HG03103 (cell line): ENCODE data around the gene RHBDF1.

Experiments
- ATAC-seq: cut with Tn5 transposase; IDR thresholded peaks from one replicate; pipeline ENCODE4 v1.9.1; 2021; ENCODE audit warnings: low read depth; ENCODE audit not compliant: unreplicated experiment

Gene RHBDF1

DNA sequence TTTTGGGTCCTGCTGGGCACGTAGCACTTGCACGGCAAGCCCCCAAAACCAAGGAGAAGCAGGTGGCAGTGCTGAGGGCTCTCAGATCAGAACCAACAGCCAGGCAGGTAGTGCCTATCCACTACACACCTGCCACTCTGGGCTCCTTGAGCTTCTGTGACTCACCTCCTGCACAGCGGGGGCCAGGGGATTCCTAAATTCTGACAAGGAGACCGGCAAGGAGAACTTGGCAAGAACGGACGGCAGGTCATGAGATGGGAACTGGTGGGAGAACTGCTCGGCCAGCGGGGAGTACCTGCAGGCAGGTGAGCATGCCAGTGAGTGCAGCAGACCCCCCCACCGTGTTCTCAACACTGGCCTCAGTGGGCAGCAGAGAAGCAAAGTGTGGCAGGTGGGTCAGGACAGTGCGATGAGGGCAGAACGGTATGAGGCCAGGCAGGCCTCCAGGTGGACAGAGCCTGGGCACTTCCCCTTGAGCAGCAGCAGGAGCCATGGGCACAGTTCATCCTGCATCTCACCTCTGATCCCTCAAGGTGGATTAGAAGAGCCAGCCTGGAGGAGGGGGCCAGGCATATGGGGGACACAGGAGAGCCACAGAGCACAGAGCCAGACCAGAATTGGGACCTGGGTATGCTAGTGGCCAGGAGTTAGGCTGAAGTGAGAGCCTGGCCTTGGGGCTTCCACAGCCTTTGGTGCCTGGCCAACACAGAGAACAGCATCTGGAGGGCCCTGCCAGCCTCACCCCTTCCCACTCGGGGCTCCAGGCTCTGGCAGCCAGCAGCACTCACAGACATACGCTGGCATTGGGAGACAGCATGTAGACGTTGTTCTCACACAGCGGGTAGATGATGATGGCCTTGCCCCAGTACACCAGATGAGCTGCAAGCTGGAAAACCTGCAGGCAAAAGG lies 20.3 kb upstream of the RHBDF1 start:
- no peak for ATAC-seq

DNA sequence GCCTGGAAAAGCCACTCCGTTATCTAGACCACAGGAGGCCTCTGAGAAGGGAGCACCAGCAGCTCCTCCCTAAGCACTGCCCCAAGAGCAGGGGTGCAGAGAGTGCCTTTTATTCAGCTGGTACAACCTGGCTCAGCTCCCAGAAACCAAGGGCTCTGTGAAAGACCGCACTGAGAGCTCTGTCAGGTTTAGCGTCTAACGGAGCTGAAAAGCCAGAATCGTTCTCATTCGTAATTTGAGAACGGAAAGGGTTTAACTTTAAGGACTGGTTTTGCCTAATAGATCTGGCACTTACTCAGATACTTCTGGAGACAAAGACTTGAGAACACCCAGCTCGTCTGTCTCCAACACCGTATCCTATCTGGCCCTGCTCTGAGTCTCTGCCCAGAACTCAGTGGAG lies 19.1 kb upstream of the RHBDF1 start:
- no peak for ATAC-seq

DNA sequence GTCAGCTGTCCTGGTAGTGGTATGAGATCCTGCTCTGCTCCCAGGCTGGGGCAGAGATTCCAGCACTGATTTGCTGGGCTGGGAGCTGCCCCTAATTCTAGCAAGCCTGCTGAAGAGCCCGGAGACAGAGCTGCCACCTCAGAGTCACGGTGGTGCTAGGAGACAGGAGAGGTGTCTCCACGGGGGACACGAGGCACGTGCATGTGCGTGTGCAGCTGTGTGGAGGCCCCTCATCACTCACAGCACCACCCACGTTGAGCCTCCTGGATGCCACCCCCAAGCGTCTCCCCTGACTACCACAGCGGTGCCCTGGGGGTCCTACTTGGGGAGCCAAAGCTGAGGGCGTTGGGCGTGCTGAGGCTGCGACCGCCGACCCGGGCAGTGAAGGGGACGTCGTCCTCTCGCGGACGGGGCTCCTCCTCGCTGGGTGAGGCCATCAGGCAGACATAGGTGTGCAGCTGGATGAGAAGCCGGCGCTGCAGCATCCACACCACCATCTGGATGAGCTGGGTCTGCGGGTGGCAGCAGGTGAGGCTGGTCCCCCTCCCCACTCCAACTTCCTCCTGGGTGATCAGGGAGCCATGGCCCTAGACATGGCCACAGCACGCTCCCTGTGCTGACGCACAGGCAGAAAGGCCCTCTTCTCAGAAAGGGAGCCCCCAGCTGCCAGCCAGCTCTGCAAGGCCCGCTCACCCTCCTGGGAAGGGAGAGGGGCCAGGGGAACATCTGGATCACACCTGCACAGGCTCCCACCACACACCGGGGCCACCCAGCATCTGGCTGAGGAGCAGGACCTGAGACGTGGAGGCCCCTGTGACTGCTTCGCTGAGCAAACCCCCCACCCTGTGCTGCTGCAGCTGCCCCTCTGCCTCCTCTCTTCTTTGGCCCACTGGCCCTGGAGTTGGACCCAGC lies 17.2 kb upstream of the RHBDF1 start:
- no peak for ATAC-seq

DNA sequence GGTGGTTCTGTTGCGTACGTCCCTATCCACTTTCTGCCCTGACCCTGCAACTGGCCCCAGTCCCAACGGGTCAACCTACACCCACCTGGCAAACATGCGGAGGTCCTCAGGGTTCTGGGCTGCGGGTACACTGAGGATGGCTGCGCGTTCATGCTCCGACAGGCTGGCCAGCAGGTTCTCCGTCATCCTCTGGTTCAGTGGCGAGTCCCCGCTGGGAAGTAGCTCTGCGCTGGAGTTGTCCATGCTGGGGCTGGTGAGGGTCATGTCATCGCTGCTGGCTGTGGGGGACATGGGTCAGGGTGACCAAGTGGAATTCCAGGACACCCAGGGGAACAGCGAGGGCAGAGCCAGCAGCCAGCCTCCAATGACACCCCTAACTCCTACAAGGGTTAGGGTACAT lies 16.2 kb upstream of the RHBDF1 start:
- ATAC-seq: no peak

DNA sequence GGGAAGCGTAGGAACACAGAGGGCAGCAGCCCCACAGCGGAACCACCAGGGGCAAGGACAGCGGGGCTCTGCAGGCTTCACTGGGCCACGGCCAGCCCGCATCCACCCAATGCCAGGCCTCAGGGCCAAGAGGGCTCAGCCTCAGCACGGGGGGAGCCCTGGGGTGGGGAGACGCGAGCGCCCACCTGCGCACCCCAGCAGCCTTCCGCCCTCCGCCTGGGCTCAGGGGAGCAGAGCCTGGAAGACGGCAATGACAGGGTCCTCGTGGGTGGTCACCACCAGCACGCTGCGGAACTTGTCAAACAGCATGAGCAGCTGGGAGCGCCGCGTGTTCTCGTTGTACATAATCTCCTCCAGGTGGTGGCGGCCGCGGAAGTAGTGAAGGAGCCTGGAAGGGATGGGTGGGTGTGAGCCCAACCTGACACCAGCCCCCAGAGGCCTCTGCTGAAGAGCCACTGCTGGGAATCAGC lies 14.1 kb upstream of the RHBDF1 start:
- ATAC-seq: no peak

DNA sequence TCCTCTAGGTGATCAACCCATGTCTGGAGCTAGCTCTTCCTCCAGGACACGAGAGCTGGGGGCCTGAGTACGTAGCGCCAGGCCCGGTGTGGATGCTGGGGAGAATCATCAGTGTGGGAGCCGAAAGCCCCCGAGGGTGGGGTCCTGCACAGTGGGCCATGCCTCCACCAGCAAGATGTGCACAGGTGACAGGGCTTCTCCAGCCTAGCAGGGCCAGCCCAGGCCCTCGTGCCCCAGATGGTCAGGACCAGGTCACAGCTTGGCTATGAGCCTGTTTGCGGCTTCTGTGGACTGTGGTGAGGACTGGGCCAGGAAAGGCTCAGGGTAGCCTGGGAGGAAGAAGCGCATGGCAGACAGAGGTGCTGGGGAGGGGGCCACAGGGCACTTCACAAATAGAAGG lies 13.4 kb upstream of the RHBDF1 start:
- ATAC-seq: no peak

DNA sequence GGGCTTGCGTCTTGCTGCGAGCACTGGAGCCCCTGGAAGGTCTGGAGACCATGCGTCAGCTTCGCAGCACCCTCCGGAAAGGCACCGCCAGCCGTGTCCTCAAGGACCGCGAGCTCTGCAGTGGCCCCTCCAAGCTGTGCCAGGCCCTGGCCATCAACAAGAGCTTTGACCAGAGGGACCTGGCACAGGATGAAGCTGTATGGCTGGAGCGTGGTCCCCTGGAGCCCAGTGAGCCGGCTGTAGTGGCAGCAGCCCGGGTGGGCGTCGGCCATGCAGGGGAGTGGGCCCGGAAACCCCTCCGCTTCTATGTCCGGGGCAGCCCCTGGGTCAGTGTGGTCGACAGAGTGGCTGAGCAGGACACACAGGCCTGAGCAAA lies 13.0 kb upstream of the RHBDF1 start:
- ATAC-seq: no peak

DNA sequence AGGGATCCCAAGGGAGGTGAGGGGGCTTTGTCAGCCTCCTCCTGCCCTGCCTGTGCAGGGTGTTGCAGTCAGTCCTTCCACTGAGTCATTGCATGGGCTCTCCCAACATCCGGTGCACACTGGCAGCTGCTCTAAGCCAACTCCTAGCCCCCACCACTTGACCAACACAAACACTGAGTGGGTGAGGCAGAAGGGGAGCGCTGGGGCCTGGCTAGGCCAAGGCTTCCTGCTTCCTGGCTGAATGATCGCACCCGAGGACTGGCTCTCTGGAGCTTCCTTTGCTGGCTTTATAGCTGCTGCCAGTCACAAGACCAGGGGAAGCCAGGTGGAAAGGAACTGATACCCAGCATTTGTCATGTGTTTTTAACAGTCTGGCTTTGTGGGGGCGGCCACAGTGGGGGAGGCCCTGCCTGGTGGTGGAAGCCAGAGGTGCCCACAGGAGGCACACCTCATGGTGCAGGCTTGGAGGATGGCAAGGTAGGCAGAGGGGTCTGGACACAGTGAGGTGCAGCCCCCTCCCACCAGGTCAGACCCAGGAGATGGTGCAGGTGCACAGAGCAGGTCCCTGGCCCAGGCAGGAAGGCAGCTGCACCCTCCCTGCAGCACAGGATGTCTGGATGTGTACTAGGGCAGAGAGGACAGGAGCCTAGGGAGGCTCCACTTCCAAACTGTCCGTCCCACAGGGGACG lies 12.4 kb upstream of the RHBDF1 start:
- ATAC-seq: peak; percentile 46

DNA sequence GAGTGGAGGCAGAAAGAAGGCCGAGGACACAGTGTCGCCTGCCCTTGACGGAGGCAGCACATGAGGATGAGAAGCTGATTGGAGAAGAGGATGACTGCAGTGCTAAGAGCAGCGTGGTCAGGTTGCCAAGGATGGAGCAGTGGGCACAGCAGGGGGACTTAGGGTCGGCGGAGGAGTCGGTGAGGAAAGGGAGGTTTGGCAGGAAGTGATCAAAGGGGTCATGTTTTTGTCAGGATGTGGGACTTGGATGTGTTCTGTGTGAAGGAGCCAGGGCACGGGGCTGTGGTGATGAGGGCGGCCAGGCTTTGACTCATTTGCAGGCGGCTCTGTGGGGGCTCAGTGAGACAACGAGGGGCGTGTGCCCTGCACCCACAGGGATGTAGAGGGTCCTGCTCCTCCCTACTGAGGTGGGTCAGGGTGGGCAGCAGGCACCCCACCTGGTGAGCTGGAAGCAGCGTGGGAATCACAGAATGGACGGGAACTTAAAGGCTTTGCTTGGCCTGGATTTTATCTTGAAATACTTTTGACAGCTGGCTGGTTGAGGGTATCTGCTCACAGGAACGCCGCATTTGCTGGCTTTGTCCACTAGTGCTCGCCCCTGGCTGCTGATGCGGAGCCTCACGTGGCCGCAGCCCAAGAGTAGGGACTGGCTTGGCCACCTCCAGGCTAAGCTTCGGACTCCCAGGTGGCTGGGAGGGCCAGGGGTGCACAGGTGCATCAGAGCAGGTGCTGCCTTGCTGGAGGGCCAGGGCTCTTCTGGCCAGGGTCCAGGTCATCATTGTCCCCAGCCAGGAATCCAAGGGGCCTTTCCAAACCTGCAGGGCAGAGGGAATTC lies 11.6 kb upstream of the RHBDF1 start:
- ATAC-seq: no peak

DNA sequence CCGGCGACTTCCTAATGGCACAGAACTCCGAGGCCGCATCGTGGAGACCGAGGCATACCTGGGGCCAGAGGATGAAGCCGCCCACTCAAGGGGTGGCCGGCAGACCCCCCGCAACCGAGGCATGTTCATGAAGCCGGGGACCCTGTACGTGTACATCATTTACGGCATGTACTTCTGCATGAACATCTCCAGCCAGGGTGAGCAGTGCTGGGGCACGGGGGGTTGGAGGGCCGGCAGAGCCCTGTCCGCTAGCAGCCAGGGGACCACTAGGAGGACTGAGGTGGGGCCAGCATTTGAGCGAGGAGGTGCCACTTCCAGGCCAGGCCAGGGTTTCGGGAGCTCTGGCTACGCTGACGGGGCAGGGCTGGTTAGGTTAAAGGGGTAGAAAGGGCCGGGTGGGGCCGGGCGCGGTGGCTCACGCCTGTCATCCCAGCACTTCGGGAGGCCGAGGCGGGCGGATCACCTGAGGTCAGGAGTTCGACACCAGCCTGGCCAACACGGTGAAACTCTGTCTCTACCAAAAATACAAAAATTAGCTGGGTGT lies 10.7 kb upstream of the RHBDF1 start:
- ATAC-seq: no peak

DNA sequence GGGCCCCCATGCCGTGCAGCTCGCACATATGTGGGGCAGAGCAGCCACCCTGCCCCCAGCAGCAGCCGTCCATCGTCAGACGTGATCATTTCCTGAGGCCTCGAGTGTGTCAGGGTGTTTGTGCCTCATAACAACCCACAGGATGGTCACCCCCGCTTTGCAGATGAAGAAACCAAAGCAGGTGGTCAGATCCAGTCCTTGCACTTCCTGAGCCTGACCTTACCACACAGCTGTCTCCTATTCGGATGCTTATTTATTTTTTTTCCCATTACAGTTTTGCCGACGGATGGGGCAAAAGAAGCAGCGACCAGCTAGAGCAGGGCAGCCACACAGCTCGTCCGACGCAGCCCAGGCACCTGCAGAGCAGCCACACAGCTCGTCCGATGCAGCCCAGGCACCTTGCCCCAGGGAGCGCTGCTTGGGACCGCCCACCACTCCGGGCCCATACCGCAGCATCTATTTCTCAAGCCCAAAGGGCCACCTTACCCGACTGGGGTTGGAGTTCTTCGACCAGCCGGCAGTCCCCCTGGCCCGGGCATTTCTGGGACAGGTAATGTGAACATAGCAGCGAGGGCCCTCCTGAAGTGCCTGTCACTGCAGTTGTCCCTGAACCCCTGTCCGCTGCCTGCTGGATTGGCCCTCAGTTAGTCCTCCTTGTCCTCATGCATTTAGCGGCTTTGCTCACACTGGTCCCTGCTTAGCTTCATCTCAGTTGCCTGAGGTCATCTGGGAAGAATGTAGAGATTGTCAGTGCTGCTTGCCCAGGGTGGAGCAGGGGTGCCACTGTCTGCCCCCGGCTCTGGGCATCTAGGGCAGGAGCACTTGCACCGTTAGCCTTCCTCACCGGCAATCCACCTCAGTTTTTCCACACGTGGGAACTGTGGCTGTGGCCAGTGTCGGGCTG lies 7.0 kb upstream of the RHBDF1 start:
- ATAC-seq: no peak

DNA sequence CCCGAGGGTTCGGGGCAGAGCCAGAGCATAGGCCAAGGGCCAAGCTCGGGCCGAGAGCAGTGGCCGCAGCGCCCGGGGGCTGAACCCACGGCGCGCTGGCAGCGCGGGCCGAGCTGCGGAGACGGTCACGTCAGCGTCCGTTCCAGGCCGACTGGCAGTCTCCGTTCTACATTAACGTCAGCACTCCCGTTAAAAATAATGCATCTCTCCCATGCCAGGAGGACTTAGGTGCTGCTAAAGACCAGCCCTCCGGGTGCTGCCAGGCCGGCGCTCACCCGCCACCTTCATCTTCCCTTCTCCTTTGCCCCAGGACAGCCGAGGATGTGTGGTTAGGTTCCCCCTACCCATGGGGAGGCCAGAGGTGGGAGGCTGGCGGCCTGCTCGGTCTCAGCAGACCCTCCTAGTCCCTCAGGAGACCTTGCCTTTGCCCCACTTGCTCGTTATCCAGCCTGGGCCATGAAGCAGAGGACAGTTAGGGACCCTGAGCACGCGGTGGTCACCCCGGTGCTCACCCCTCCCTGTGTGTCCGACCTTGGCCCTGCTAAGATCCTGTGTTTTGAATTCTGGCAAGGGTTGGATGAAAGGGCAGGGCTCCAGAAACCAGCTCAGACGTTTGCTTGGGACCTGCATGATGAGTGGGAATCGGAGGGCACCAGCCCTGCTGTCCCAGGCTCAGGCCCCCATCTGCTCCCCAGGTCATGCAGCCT lies 6.2 kb upstream of the RHBDF1 start:
- peak; percentile 15 for ATAC-seq

DNA sequence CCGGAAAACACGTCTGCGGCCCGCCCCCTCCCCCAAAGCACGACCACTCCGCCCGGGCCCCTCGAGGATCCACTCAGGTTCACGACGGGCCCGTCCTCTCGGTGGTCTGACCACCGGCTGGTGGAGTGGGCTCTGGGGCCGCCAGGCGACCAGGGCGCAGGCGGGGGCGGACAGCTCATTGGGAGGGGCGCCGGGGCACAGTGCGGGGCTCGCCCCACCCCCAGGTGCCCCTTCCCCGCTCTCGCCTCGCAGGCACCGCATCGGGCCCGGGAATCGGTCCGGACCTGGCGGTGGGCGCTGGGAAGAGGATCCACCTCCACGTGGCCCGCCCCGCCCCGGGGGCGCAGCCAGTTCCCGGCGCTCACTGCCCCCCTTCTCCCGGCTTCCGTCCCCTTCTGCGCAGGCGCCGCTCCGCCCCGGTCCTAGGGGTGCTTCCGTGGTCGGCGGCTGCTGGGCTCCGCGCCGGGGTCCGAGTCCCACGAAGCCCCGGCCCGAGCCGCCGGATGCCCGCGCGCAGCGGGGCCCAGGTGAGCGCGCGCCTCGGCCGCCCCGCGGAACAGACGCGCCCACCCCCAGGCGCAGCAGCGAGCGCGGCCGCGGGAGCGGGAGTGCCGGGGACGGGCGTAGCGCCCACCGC lies 5.5 kb upstream of the RHBDF1 start, which contains the start of gene MPG:
MPG (plus strand) TSS at position 419 of the 637 bp plus-strand sequence; CDS start at position 504, 85 bp downstream.
- ATAC-seq: peak; percentile 49

DNA sequence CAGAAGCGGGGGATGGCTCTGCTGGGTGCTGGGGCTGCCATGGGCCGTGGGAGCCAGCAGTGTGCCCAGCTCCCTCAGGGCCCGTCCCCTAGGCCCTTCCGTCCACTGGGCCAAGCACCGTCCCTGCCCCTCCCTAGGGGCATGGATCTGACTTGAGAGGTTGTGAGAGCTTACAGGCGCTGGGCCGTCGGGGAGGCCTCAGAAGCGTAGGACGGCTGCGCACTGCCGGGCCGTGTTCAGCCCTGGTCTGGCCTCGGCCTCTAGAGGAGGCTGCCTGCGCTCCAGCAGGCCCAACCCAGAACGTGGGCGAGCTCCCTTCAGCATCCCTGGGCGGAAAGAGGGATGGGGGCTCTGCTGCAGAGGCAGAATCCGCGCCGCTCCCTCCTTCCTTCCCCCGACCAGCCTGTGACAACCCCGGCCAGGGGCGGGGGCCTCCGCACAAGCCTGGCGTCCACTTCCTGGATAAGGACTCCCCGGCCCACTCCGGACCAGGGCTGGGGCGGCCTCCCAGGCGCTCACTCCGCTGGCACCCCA lies 4.9 kb upstream of the RHBDF1 start:
- ATAC-seq: no peak

DNA sequence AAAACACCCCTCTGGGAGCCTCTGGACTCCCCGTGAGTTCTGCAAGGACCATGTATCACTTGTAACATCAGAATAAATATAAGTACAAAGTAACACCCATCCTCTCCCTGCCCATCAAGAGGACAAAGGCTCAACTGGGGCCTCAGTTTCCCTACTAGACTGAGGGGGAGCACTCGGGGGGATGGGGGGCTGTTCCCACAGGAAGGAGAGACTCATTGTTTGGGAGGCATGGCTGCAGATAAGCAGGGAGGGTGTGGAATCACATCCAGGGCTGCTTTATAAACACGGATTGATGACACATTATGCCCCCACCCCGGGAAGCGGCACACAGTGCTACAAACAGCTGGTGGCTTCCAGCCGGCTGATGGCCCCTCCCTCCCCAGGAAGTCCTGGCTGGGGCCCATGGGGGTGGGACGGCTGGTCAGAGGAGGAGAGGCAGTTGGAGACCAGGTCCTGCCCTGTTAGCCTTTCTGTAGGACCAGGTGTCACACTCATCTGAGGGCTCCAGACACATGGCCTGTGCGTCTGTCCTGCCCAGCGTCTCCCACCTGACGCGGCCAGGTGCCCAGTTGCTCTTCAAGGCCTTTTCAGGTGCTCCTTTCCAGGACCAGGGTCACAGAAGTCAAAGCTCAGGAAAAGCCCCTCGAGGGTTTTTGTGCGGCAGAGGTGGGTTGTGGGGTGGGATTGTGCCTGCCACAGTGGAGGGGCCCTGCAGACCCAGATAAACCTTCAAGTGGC lies 4.3 kb upstream of the RHBDF1 start:
- ATAC-seq: no peak
